GM13976 (cell line): ENCODE results near the gene CAPN14.

Experiments used
- DNase-seq: peaks from one replicate; pipeline ENCODE4 v3.0.0; 2012; ENCODE audit warnings: low spot score
- CTCF ChIP-seq: IDR thresholded peaks from 2 replicates; pipeline ENCODE4 v1.5.1; 2012; ENCODE audit warnings: borderline replicate concordance, mild to moderate bottlenecking; ENCODE audit not compliant: insufficient read depth; ENCODE audit errors: extremely low read depth, missing control alignments, control extremely low read depth
- in situ Hi-C: fragments of 300-500 bp; cut with MboI; formaldehyde crosslinking; loops from one replicate; pipeline ENCODE4 v1.12.0; 2022; ENCODE audit warnings: low sequenced_read_pairs, mixed read lengths, inconsistent platforms; ENCODE audit not compliant: unreplicated experiment

Gene CAPN14

GRCh38 chr2:31243053-31243452 is 25.7 kb upstream of the CAPN14 start:
- in situ Hi-C loops: no loop called here
- no peak for DNase-seq
- no peak for TF ChIP-seq CTCF

- in situ Hi-C loops: no loop called here
- TF ChIP-seq CTCF: no peak
- DNase-seq: no peak
Measured at GRCh38 chr2:31241625-31242270, 24.4 kb upstream of the CAPN14 start.

GRCh38 chr2:31240381-31241365 is 23.4 kb upstream of the CAPN14 start:
- in situ Hi-C loops: no loop called here
- no peak for DNase-seq
- no peak for TF ChIP-seq CTCF

- in situ Hi-C loops: no loop called here
- no peak for TF ChIP-seq CTCF
- no peak for DNase-seq
Measured at GRCh38 chr2:31239593-31240177, 22.4 kb upstream of the CAPN14 start.

GRCh38 chr2:31238906-31239592 is 21.7 kb upstream of the CAPN14 start:
- in situ Hi-C loops: no loop called here
- no peak for DNase-seq
- TF ChIP-seq CTCF: no peak
